ENCODE data around the gene LAMB4.

The LAMB4 gene

DNA sequence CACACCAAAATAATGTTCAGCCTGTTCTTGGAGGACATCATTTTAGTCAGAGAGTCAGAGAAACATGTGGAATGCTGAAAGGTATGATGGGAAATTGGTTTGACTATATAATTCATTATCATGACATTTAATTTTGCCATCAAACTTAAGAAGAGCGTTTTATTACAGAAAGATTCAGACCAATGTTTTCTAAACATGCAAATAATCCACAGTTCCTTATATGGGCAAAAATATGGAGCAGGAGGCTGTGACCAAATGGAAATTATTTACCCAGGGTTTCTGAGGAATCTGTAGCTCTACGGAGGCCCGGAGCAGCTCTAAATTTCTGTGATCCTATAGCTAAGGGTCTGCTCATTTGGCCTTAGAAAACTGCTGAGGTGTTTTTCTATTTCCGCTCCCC, 33.2 kb downstream of the LAMB4 start:
- TF ChIP-seq, protein P1, sequence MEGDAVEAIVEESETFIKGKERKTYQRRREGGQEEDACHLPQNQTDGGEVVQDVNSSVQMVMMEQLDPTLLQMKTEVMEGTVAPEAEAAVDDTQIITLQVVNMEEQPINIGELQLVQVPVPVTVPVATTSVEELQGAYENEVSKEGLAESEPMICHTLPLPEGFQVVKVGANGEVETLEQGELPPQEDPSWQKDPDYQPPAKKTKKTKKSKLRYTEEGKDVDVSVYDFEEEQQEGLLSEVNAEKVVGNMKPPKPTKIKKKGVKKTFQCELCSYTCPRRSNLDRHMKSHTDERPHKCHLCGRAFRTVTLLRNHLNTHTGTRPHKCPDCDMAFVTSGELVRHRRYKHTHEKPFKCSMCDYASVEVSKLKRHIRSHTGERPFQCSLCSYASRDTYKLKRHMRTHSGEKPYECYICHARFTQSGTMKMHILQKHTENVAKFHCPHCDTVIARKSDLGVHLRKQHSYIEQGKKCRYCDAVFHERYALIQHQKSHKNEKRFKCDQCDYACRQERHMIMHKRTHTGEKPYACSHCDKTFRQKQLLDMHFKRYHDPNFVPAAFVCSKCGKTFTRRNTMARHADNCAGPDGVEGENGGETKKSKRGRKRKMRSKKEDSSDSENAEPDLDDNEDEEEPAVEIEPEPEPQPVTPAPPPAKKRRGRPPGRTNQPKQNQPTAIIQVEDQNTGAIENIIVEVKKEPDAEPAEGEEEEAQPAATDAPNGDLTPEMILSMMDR (conservative IDR thresholded peaks at IDR 0.05) = no peak
- TF ChIP-seq ZFX (IDR thresholded peaks at IDR 0.05) = no peak

DNA sequence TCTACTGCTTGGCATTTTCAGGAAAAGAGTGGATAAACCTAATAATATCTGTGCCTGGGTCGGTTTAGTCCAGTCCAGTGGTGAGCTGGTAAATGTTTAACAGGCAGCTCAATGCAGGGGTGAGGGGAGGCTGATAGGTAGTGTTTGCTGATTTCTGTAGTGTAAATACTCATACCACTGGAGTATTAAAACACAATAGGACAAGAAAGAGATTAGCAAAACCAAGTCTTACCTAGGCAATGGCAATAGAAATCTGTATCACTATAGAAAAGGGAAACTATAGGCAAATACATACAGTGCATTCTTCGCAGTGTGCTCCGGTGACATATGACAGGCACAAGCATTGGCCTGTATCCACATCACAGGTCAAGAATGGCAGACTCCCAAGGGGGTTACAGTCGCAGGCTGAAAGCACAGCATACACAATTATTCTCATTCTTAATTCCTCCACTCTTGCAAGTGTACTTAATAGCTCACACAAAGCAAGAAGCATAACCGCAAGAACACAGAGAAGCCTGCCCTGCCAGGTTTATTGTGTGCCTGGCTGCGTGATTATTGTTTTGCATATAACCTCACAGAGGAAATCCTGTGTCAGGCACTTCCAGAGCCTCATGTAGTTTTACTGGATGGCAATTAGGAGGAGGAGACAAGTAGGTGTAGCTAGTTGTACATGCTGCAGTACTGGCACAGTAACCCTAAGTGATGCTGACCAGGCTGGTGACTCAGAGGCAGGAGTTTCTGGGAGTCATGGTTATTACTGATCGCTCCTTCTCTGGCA, 35.0 kb downstream of the LAMB4 start:
- TF ChIP-seq, protein P1 (conservative IDR thresholded peaks at IDR 0.05) = no peak
- no peak for TF ChIP-seq ZFX (IDR thresholded peaks at IDR 0.05)
- H3K27ac ChIP-seq = no peak overlapping the region

More for the DNA sequence above, 33.2 kb downstream of the LAMB4 start:
- no peak overlapping the region for H3K27ac ChIP-seq

DNA sequence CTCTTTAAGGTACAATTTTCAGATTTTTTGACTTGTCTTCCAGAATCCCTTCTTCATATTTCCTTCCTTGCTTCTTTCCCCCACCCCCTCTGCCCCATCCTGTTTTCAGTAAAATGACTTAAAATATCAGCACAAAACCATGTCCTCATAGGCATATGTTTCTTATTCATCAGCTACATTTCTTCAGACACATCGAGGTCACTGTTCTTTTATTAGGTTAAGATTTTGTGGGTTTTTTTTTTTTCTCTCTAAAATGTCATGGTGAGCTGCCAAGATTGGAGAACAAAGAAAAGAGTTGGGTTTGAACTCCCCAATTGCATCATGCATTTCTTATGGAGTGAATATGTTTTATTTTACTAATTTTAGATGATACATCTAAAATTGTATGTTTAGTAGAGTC, 35.8 kb downstream of the LAMB4 start:
- no peak for TF ChIP-seq ZFX (IDR thresholded peaks at IDR 0.05)
- TF ChIP-seq, protein P1 (conservative IDR thresholded peaks at IDR 0.05) = no peak

DNA sequence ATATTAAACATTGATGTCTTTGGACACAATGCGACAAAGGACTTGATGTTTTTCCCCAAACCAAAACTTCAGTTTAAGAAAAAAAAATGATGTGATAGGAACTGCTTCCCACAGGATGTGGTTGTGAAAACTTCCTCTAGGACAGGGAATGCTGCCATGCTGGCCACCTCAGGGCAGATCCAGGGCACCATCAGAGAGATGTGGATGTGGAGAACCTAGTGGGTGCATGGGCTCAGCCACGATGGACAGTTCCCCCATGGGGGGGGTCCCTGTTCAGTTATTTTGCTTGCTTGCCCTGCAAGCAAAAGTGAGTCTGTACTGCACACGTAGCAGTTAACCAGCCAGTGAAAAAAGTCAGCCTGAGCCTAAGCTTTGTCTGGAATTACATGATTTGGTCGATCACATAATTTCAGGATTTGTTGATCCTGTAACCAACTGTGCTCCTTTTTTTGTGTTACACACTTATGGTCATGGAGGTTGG, 36.3 kb downstream of the LAMB4 start:
- TF ChIP-seq, protein P1 (conservative IDR thresholded peaks at IDR 0.05) = no peak
- TF ChIP-seq ZFX (IDR thresholded peaks at IDR 0.05) = no peak
- H3K27ac ChIP-seq = no peak overlapping the region

More for the DNA sequence above, 35.8 kb downstream of the LAMB4 start:
- no peak overlapping the region for H3K27ac ChIP-seq

DNA sequence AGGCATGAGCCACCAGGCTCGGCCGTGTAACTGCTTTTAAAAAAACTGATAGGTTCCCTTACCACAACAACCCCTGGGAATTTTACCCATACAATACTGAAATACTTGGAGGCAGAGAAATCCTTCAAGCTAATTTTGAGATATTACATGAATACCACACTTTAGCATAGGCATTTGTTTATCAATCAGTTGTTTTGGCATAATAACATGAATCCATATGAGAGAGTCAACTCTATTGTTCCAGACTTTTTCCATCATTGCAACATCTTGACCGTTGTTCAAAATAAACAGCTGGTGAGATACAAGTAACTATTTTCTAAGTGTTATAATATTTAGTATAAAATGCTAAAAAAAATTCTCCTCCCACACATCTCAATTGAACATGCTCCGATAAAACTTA, 36.8 kb downstream of the LAMB4 start:
- no peak overlapping the region for H3K27ac ChIP-seq
- TF ChIP-seq, protein P1 (conservative IDR thresholded peaks at IDR 0.05) = no peak
- no peak for TF ChIP-seq ZFX (IDR thresholded peaks at IDR 0.05)

DNA sequence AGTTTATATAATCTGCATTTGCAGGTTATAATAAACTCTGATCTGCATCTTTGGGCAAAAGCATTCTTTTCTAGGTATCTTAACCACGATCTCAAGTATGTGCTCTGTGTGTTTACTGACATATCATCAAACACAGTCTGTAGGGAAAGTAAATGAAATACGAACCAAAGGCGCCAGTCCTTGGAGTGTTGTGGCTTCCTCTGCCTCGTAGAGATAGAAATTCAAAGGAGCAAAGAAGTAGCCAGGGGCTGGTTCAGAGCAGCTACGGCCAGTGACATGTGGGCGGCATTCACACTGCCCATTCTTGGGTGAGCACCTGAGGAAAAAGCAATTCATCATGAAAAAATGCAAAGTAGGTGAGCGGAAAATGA, 38.7 kb downstream of the LAMB4 start:
- TF ChIP-seq, protein P1 (conservative IDR thresholded peaks at IDR 0.05) = no peak
- TF ChIP-seq ZFX (IDR thresholded peaks at IDR 0.05) = no peak
- peak overlapping the region; percentile 51 for H3K27ac ChIP-seq

DNA sequence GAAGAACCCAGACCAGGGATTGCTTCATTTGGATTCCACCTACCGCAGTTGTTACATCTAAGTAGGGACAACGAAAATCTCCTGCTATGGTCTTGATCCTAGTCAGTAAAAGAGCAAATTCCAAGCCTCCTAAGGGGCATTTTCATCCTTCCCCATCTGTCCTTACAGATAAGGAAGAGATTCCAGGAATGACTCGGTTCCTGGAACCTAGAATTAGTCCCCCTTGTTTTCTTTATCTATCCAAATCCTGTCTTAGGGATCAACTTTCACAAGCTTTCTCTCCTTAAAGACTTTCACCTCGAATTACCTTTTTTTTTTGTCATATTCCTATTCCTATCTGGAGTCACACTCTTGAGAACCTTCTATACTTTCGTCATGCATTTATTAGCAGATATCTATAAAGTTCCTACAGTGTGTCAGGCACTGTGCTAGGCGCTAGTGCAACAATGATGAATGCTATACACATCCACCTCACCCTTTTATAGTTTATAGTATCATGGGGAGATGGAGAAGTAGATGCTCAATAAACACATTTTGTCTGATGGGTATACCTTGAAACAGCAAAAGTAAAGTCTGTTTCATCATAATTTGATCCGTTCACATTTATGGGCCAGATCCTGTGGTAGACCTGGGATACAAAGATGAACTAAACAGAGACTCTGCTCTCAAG, 39.2 kb downstream of the LAMB4 start:
- TF ChIP-seq, protein P1 (conservative IDR thresholded peaks at IDR 0.05) = no peak
- H3K27ac ChIP-seq = no peak overlapping the region

Data from C4-2B (cell line).